ENCODE data around the gene DYRK1A. TPM values are rescaled to one million over a fixed set of nuclear protein-coding genes. Genes with fewer than 3 reads are reported as not detected.
A peak's percentile ranks its signal among the peaks of the same experiment; 100 is the strongest.

The DYRK1A gene
- total RNA-seq, 1 donor from 2014 or later: 34.4 TPM

DNA sequence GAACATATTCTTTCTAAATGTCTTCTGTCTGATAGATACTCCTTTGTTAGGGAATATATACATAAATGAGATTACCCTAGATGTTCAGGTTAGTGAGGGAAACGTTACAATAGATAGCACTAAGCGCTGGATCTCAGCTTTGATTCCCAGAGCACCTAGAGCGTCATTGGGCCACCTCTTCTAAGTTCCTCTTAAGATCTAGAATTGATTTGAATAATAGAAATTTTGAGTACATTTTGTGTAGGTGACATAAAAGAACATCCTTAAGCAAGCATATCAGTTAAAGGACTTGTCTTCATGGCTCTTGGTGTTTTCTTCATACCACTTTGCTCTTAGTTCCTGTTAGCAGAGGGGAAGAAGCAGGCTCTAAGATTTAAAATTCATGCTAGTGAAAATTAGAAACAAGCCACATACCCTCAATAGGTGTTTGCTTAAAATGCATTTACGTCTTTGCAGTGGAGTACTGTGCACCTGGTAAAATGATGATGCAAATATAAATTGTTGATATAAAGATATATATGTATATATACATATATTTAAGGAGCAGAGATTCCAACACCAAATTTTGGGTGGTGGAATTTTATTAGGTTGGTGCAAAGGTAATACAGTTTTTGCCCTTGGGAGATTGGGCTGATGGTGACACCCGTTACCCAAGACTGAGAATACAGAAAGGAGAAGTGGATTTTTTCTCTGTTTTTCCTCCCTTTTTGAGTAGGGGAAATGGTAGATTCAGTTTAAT lies 47.1 kb downstream of the DYRK1A start:
- H3K9me3 ChIP-seq: no peaks in the 10 kb centered on the region
- no peak overlapping the region for H3K4me3 ChIP-seq
- no peaks in the 10 kb centered on the region for H3K27me3 ChIP-seq
- intact Hi-C loops (cut with DNase I): no loop called here
- H3K36me3 ChIP-seq: no peaks in the 10 kb centered on the region
- DNase-seq (ENCODE audit: low spot score in 2 of 2): no peak
- H3K27ac ChIP-seq: peak overlapping the region in 1 of 2 donors; percentile 42
- TF ChIP-seq, protein P1, sequence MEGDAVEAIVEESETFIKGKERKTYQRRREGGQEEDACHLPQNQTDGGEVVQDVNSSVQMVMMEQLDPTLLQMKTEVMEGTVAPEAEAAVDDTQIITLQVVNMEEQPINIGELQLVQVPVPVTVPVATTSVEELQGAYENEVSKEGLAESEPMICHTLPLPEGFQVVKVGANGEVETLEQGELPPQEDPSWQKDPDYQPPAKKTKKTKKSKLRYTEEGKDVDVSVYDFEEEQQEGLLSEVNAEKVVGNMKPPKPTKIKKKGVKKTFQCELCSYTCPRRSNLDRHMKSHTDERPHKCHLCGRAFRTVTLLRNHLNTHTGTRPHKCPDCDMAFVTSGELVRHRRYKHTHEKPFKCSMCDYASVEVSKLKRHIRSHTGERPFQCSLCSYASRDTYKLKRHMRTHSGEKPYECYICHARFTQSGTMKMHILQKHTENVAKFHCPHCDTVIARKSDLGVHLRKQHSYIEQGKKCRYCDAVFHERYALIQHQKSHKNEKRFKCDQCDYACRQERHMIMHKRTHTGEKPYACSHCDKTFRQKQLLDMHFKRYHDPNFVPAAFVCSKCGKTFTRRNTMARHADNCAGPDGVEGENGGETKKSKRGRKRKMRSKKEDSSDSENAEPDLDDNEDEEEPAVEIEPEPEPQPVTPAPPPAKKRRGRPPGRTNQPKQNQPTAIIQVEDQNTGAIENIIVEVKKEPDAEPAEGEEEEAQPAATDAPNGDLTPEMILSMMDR (IDR thresholded peaks at IDR 0.05): no peak
- H3K4me1 ChIP-seq: peaks cover 5 to 29% of the 10 kb centered on the region in 2 donors

GRCh38 chr21:37414292-37415253 lies 48.0 kb downstream of the DYRK1A start:
- TF ChIP-seq, protein P1 (IDR thresholded peaks at IDR 0.05): no peak
- intact Hi-C loops (cut with DNase I): no loop called here
- Histone ChIP-seq H3K9me3 (no peaks in the 10 kb centered on the region), H3K27me3 (no peaks in the 10 kb centered on the region), H3K27ac (peak overlapping the region in 1 of 2 donors; percentile 41), H3K36me3 (no peaks in the 10 kb centered on the region), H3K4me1 (peaks cover 5 to 24% of the 10 kb centered on the region in 2 donors), H3K4me3 (no peak overlapping the region)
- no peak for DNase-seq (ENCODE audit: low spot score in 2 of 2)

- TF ChIP-seq, protein P1 (IDR thresholded peaks at IDR 0.05): no peak
- H3K36me3 ChIP-seq: no peaks in the 10 kb centered on the region
- DNase-seq (ENCODE audit: low spot score in 2 of 2): no peak
- no peaks in the 10 kb centered on the region for H3K27me3 ChIP-seq
- peaks cover 5 to 24% of the 10 kb centered on the region in 2 donors for H3K4me1 ChIP-seq
- peak overlapping the region; percentile 11 to 41 for H3K27ac ChIP-seq
- intact Hi-C loops (cut with DNase I): no loop called here
- no peaks in the 10 kb centered on the region for H3K9me3 ChIP-seq
- H3K4me3 ChIP-seq: no peak overlapping the region
Measured at GRCh38 chr21:37415939-37416338, 49.4 kb downstream of the DYRK1A start.

GRCh38 chr21:37416914-37417313 lies 50.3 kb downstream of the DYRK1A start:
- Histone ChIP-seq H3K27ac (no peak overlapping the region), H3K4me1 (peaks cover 5 to 25% of the 10 kb centered on the region in 2 donors), H3K9me3 (no peaks in the 10 kb centered on the region), H3K36me3 (no peaks in the 10 kb centered on the region), H3K4me3 (no peak overlapping the region), H3K27me3 (no peaks in the 10 kb centered on the region)
- intact Hi-C loops (cut with DNase I): no loop called here
- TF ChIP-seq, protein P1 (IDR thresholded peaks at IDR 0.05): no peak
- no peak for DNase-seq (ENCODE audit: low spot score in 2 of 2)

DNA sequence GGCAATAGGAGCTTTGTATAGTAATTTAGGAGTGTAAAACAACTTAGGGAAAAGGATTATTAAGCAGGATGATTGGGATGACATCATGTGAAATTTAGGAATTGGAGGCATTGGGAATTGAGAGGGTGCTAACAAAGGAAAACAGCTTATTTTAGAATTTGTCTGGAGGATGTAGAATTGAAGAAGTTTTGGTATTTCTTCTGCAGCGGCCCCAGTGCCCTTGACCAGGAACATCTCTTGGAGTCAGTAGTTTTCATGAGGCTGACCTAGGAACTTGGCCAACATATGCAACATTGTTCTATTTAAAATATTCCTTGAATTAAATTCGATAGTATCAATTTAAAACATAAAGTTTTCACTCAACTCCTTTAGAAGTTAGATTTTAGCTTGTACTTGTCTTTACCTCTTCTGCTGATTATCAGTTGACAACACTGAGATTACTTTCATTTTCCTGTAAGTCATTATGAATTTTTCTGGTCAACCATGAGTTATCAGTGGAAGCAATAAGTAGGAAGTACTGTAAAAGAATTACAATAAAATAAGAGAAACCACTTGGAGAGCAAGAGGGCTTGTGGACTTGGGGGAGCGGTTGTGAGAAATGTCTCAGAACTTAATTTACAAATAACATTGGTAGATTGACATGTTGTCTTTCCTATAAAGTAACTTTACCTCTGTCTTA lies 52.8 kb downstream of the DYRK1A start:
- no peak overlapping the region for H3K27ac ChIP-seq
- intact Hi-C loops (cut with DNase I): no loop called here

More for the DNA sequence above, 52.8 kb downstream of the DYRK1A start:
- H3K36me3 ChIP-seq: no peaks in the 10 kb centered on the region
- no peaks in the 10 kb centered on the region for H3K9me3 ChIP-seq
- peaks cover 0 to 13% of the 10 kb centered on the region in 2 donors for H3K4me1 ChIP-seq
- DNase-seq (ENCODE audit: low spot score in 2 of 2): no peak
- H3K27me3 ChIP-seq: no peaks in the 10 kb centered on the region
- TF ChIP-seq, protein P1 (IDR thresholded peaks at IDR 0.05): no peak
- no peak overlapping the region for H3K4me3 ChIP-seq

Measured in ascending aorta (tissue), 2 donors.